HL-60 (cell line): Measurements from ENCODE around the gene HTATSF1.

Experiments used
- DNase-seq, 2 experiments: peaks; one replicate each; pipeline ENCODE4 v3.0.0-alpha.2; 2010 to 2020; ENCODE audit warnings: low read depth in 1 of 2, low spot score in 1 of 2
- H3K27ac ChIP-seq: fragments of 250-450 bp; sonication (Bioruptor Pico); replicated peaks from 2 replicates; pipeline ENCODE4 v1.5.1; 2020; ENCODE audit warnings: mild to moderate bottlenecking, moderate library complexity
- H3K27me3 ChIP-seq: fragments of 250-450 bp; sonication (Bioruptor Pico); 2 replicates; pipeline ENCODE4 v1.5.1; 2021; ENCODE audit warnings: mild to moderate bottlenecking, moderate library complexity; ENCODE audit not compliant: insufficient read depth, poor library complexity, severe bottlenecking
- H3K4me3 ChIP-seq: replicated peaks from 2 replicates; pipeline ENCODE4 v1.5.1; 2011; ENCODE audit warnings: mild to moderate bottlenecking, control low read depth, low read length; ENCODE audit not compliant: insufficient read depth
- CTCF ChIP-seq: IDR thresholded peaks from one replicate; pipeline ENCODE4 v1.5.1; 2011; ENCODE audit warnings: low read length, control low read depth, inconsistent platforms; ENCODE audit not compliant: insufficient read depth
- GABPA ChIP-seq: IDR thresholded peaks from 2 replicates; pipeline ENCODE4 v1.6.1; 2012; ENCODE audit warnings: low read depth
- POLR2AphosphoS5 ChIP-seq: IDR thresholded peaks from 2 replicates; pipeline ENCODE4 v1.6.1; 2012; ENCODE audit warnings: low read depth
- REST ChIP-seq: IDR thresholded peaks from 2 replicates; pipeline ENCODE4 v1.6.1; 2012; ENCODE audit warnings: low read depth; ENCODE audit not compliant: insufficient replicate concordance
- SPI1 ChIP-seq: IDR thresholded peaks from 2 replicates; pipeline ENCODE4 v1.6.1; 2012; ENCODE audit warnings: low read depth, mild to moderate bottlenecking, borderline replicate concordance

The HTATSF1 gene

GRCh38 chrX:136476501-136476900 lies 20.9 kb upstream of the HTATSF1 start:
- no peaks in the 10 kb centered on the region for H3K27me3 ChIP-seq
- no peak for TF ChIP-seq REST
- no peak for TF ChIP-seq GABPA
- no peak for TF ChIP-seq POLR2AphosphoS5
- no peak for TF ChIP-seq CTCF
- TF ChIP-seq SPI1, result no peak
- H3K4me3 ChIP-seq, result no peak overlapping the region
- H3K27ac ChIP-seq, result no peak overlapping the region
- DNase-seq, result no peak

GRCh38 chrX:136477026-136477425 lies 20.4 kb upstream of the HTATSF1 start:
- no peaks in the 10 kb centered on the region for H3K27me3 ChIP-seq
- no peak overlapping the region for H3K27ac ChIP-seq
- no peak for DNase-seq
- TF ChIP-seq REST (no peak), CTCF (no peak), GABPA (no peak), SPI1 (no peak), POLR2AphosphoS5 (no peak)
- H3K4me3 ChIP-seq, result no peak overlapping the region

GRCh38 chrX:136480383-136480782 lies 17.0 kb upstream of the HTATSF1 start:
- H3K27me3 ChIP-seq, result no peaks in the 10 kb centered on the region
- no peak overlapping the region for H3K4me3 ChIP-seq
- TF ChIP-seq POLR2AphosphoS5 (no peak), SPI1 (no peak), CTCF (no peak), GABPA (no peak), REST (no peak)
- no peak for DNase-seq
- H3K27ac ChIP-seq, result no peak overlapping the region
